ENCODE data around the gene FNBP1. TPM values are rescaled to one million over a fixed set of nuclear protein-coding genes. Genes with fewer than 3 reads are reported as not detected.
"Not testable (repeated sequence)": the region's sequence is repeated elsewhere in the genome, so short reads cannot be mapped to it uniquely, and the experiment has no call there.

The FNBP1 gene
- total RNA-seq, 1 experiment from 2014 or later = 43.6 TPM

DNA sequence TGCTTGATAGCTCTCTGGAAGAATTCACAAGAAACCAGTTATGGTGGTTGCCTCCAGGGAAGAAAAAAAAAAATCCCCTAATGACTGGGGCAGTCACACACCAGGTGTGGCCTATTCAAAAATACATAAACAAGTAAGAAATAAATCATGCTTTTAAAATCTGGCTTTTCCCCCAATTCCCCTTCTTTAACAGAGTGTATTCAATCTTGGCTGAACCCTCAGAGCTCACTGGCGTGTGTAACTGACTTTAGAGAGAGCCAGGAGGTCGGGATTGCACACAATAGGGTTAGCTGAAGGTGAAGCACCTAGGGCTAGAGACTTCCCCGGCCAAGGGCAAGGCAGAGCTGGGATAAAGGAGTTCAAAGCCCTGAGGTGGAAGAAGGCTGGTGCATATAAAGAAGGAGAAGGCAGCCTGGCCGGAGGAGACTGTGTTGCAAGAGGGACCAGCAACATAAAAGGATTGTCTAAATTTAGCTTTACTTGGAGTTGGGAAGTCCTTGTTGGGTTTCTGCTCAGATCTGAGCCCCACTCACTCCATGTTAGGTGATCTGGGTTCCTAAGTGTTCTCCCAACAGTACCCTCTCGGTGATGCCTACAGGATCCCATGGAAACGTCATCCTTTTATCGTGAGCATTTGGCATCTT, 19.7 kb downstream of the FNBP1 start (continued):
- TF ChIP-seq, protein P1, sequence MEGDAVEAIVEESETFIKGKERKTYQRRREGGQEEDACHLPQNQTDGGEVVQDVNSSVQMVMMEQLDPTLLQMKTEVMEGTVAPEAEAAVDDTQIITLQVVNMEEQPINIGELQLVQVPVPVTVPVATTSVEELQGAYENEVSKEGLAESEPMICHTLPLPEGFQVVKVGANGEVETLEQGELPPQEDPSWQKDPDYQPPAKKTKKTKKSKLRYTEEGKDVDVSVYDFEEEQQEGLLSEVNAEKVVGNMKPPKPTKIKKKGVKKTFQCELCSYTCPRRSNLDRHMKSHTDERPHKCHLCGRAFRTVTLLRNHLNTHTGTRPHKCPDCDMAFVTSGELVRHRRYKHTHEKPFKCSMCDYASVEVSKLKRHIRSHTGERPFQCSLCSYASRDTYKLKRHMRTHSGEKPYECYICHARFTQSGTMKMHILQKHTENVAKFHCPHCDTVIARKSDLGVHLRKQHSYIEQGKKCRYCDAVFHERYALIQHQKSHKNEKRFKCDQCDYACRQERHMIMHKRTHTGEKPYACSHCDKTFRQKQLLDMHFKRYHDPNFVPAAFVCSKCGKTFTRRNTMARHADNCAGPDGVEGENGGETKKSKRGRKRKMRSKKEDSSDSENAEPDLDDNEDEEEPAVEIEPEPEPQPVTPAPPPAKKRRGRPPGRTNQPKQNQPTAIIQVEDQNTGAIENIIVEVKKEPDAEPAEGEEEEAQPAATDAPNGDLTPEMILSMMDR (IDR thresholded peaks at IDR 0.05) = no peak
- TF ChIP-seq, protein P2, sequence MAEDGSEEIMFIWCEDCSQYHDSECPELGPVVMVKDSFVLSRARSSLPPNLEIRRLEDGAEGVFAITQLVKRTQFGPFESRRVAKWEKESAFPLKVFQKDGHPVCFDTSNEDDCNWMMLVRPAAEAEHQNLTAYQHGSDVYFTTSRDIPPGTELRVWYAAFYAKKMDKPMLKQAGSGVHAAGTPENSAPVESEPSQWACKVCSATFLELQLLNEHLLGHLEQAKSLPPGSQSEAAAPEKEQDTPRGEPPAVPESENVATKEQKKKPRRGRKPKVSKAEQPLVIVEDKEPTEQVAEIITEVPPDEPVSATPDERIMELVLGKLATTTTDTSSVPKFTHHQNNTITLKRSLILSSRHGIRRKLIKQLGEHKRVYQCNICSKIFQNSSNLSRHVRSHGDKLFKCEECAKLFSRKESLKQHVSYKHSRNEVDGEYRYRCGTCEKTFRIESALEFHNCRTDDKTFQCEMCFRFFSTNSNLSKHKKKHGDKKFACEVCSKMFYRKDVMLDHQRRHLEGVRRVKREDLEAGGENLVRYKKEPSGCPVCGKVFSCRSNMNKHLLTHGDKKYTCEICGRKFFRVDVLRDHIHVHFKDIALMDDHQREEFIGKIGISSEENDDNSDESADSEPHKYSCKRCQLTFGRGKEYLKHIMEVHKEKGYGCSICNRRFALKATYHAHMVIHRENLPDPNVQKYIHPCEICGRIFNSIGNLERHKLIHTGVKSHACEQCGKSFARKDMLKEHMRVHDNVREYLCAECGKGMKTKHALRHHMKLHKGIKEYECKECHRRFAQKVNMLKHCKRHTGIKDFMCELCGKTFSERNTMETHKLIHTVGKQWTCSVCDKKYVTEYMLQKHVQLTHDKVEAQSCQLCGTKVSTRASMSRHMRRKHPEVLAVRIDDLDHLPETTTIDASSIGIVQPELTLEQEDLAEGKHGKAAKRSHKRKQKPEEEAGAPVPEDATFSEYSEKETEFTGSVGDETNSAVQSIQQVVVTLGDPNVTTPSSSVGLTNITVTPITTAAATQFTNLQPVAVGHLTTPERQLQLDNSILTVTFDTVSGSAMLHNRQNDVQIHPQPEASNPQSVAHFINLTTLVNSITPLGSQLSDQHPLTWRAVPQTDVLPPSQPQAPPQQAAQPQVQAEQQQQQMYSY (CRISPR knock-in tag; IDR thresholded peaks at IDR 0.05) = no peak
- TF ChIP-seq ZNF396 (CRISPR knock-in tag; IDR thresholded peaks at IDR 0.05; ENCODE audit: borderline replicate concordance) (no peak), FOXJ3 (CRISPR knock-in tag; IDR thresholded peaks at IDR 0.05; ENCODE audit: borderline replicate concordance) (no peak), ZNF317 (CRISPR knock-in tag; IDR thresholded peaks at IDR 0.05; ENCODE audit: borderline replicate concordance, low read depth) (no peak), EMX1 (CRISPR knock-in tag; IDR thresholded peaks at IDR 0.05) (no peak), NR3C1 (CRISPR knock-in tag; conservative IDR thresholded peaks at IDR 0.05; ENCODE audit: low read depth) (no peak)
- TF ChIP-seq, protein P3, sequence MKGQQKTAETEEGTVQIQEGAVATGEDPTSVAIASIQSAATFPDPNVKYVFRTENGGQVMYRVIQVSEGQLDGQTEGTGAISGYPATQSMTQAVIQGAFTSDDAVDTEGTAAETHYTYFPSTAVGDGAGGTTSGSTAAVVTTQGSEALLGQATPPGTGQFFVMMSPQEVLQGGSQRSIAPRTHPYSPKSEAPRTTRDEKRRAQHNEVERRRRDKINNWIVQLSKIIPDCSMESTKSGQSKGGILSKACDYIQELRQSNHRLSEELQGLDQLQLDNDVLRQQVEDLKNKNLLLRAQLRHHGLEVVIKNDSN (CRISPR knock-in tag; IDR thresholded peaks at IDR 0.05) = no peak
- TF ChIP-seq, protein P4, sequence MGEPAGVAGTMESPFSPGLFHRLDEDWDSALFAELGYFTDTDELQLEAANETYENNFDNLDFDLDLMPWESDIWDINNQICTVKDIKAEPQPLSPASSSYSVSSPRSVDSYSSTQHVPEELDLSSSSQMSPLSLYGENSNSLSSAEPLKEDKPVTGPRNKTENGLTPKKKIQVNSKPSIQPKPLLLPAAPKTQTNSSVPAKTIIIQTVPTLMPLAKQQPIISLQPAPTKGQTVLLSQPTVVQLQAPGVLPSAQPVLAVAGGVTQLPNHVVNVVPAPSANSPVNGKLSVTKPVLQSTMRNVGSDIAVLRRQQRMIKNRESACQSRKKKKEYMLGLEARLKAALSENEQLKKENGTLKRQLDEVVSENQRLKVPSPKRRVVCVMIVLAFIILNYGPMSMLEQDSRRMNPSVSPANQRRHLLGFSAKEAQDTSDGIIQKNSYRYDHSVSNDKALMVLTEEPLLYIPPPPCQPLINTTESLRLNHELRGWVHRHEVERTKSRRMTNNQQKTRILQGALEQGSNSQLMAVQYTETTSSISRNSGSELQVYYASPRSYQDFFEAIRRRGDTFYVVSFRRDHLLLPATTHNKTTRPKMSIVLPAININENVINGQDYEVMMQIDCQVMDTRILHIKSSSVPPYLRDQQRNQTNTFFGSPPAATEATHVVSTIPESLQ (CRISPR knock-in tag; IDR thresholded peaks at IDR 0.05) = no peak
- TF ChIP-seq, protein P5, sequence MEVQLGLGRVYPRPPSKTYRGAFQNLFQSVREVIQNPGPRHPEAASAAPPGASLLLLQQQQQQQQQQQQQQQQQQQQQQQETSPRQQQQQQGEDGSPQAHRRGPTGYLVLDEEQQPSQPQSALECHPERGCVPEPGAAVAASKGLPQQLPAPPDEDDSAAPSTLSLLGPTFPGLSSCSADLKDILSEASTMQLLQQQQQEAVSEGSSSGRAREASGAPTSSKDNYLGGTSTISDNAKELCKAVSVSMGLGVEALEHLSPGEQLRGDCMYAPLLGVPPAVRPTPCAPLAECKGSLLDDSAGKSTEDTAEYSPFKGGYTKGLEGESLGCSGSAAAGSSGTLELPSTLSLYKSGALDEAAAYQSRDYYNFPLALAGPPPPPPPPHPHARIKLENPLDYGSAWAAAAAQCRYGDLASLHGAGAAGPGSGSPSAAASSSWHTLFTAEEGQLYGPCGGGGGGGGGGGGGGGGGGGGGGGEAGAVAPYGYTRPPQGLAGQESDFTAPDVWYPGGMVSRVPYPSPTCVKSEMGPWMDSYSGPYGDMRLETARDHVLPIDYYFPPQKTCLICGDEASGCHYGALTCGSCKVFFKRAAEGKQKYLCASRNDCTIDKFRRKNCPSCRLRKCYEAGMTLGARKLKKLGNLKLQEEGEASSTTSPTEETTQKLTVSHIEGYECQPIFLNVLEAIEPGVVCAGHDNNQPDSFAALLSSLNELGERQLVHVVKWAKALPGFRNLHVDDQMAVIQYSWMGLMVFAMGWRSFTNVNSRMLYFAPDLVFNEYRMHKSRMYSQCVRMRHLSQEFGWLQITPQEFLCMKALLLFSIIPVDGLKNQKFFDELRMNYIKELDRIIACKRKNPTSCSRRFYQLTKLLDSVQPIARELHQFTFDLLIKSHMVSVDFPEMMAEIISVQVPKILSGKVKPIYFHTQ (CRISPR knock-in tag; IDR thresholded peaks at IDR 0.05) = no peak
- TF ChIP-seq, protein P6, sequence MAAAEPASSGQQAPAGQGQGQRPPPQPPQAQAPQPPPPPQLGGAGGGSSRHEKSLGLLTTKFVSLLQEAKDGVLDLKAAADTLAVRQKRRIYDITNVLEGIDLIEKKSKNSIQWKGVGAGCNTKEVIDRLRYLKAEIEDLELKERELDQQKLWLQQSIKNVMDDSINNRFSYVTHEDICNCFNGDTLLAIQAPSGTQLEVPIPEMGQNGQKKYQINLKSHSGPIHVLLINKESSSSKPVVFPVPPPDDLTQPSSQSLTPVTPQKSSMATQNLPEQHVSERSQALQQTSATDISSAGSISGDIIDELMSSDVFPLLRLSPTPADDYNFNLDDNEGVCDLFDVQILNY (CRISPR knock-in tag; IDR thresholded peaks at IDR 0.05) = no peak

DNA sequence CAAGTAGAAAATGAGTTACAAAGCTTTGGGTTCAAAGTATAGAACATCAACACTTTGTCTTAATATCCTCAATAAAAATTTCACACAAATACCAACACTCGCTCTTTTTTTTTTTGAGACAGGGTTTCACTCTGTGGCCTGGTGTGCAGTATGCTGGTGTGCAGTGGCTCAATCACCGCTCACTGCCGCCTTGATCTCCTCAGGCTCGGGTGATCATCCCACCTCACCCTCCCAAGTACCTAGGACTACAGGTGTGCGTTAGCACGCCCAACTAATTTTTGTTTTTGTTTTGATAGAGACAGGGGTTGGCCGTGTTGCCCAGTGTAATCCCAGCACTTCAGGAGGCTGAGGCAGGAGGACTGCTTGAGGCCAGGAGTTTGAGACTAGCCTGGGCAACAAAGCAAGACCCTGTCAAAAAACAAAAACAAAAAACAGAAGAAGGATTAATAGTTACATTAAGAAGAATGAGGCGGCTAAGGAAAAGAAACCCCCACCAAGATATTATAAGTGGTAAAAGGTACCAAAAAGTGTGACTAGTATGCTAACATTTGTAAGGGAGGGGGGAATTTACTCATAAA, 20.3 kb downstream of the FNBP1 start:
- ChIA-PET CTCF (interaction anchor here (0.9 kb wide), 1 partner anchor 16 kb away, joined by 7 read pairs; no protein-coding TSS in a partner anchor), POLR2A (no interaction called here)
- TF ChIP-seq ZNF121 (CRISPR knock-in tag; IDR thresholded peaks at IDR 0.05) = 0 out of 2 replicates have a peak, but pooled peaks have one; percentile 32
- TF ChIP-seq, protein P5 (CRISPR knock-in tag; IDR thresholded peaks at IDR 0.05) = no peak
- no peak for DNase-seq (ENCODE audit: low spot score)
- Mint-ChIP-seq H3K4me1 (no peaks in the 10 kb centered on the region), H3K27ac (peak overlapping the region; percentile 17; the same call in 1 of the 2 replicates), H3K9me3 (no peaks in the 10 kb centered on the region), H3K36me3 (no peaks in the 10 kb centered on the region), H3K27me3 (ENCODE audit: low read depth) (no peaks in the 10 kb centered on the region), H3K4me3 (no peak overlapping the region)
- no peak for ATAC-seq

DNA sequence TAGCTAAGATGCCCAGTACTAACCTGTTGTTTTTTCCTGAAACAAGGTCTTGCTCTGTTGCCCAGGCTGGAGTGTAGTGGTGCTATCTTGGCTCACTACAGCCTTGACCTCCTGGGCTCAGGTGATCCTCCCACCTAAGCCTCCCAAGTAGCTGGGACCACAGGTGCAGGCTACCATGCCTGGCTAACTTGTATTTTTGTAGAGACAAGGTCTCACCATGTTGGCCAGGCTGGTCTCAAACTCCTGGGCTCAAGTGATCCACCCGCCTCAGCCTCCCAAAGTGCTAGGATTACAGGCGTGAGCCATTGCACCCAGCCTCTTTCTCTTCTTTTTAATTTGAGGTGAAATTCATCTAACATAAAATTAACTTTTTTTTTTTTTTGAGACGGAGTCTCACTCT, 21.1 kb downstream of the FNBP1 start:
- CTCF ChIA-PET = not testable (repeated sequence)

More for the DNA sequence above, 21.1 kb downstream of the FNBP1 start:
- DNase-seq (ENCODE audit: low spot score); H3K27me3 Mint-ChIP-seq (ENCODE audit: low read depth); ATAC-seq; H3K36me3 Mint-ChIP-seq; H3K4me3 Mint-ChIP-seq; H3K27ac Mint-ChIP-seq; POLR2A ChIA-PET; H3K9me3 Mint-ChIP-seq; H3K4me1 Mint-ChIP-seq: not testable (repeated sequence)
